IPS DF 4.7 (cell line): ENCODE measurements around the gene RNLS.

Experiments used
- DNase-seq: peaks from one replicate; pipeline ENCODE4 v3.0.0-alpha.2; 2013; ENCODE audit warnings: low spot score; ENCODE audit errors: extremely low read depth

Gene RNLS

GRCh38 chr10:88477343-88478085 lies 105.6 kb downstream of the RNLS start:
- no peak for DNase-seq

GRCh38 chr10:88474884-88475844 lies 108.0 kb downstream of the RNLS start:
- no peak for DNase-seq

GRCh38 chr10:88473989-88474883 lies 108.9 kb downstream of the RNLS start:
- no peak for DNase-seq

- DNase-seq = no peak
Observed at GRCh38 chr10:88472540-88472939, 110.6 kb downstream of the RNLS start.

DNA sequence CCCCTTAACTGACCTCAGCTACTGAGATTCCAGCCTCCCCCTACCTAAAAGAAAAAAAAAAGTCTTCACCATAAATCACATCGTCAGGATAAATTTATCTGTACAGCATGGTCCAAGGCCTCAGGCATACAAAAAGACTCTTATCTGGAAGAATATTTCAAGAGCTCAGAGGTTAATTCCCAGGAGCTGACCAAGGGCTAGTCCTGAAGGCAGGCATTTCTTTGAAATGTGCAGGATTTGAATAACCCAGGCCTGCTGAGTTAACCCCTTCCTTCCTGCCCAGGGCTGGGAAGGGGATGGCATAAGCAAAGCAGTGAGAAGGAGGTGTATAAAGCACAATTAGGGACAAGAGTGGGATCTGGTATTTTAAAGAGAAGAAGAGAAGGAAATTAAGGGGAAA lies 111.2 kb downstream of the RNLS start:
- DNase-seq = no peak

DNA sequence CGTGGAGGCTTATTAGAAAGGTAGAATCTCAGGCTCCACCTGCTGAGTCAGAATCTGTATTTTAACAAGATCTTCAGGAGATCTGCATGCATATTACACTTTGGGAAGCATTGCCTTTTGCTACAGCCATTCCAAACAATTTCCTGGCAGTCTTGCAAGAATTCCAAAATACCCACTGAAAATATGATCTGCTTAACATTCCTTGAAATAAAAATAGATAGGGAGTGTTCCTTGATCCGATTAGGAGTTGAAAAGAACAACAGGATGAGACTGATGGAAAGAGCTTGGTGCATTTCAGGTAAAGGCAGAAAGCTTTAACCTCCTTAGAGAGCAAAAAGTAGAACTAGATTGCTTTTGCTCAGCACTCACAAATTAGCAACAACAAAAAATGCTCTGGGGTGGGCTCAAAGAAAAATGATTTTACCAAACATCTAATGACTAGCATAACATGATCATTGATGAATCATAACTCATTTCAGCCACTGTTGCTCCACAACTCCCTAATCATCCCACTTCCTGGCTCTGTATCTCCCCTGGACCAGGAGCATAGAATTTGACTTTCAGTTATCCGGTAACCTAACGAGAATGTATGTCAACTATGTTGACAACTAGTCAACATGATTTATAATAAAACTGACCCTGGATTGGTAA lies 115.2 kb downstream of the RNLS start:
- DNase-seq = no peak

DNA sequence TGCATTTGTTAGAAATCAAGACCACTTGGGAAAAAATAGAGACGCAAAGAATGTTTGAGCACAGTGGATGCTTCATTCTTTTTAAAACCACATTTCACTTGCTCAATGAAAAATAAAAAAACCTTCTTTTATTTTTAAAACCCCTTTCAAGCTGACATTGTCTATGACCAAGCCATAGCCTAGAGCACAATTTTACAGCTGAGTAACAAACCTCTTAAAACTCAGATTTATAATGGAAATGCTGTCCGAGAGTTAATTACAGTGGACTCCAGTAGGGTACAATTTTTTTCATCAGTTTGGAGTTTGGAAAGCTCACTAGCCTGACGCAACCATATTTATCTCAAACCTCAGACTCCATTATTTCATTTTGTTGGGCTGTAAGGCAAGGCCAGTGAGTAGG lies 116.3 kb downstream of the RNLS start:
- DNase-seq = no peak

GRCh38 chr10:88465765-88466164 lies 117.4 kb downstream of the RNLS start:
- no peak for DNase-seq

GRCh38 chr10:88463811-88464210 lies 119.3 kb downstream of the RNLS start:
- no peak for DNase-seq

DNA sequence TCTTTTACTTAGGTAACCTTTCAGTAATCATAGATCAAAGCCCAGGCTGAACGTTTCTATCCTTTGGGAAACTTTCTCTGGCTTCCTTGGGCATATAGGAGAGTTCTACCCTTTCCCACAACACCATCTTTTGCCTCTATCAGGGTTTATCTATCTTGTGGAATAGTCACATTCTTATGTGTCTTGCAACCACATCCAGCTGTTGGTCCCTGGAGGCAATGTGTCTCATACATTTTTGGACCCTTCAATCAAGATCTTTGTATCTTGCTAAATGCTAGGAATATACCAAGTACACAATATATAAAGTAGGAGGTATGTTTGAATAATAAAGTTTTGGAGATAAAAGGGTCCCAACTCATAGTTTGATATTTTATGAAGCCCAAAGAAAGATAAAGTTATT lies 121.7 kb downstream of the RNLS start:
- DNase-seq = no peak

GRCh38 chr10:88459530-88459929 lies 123.6 kb downstream of the RNLS start:
- no peak for DNase-seq

DNA sequence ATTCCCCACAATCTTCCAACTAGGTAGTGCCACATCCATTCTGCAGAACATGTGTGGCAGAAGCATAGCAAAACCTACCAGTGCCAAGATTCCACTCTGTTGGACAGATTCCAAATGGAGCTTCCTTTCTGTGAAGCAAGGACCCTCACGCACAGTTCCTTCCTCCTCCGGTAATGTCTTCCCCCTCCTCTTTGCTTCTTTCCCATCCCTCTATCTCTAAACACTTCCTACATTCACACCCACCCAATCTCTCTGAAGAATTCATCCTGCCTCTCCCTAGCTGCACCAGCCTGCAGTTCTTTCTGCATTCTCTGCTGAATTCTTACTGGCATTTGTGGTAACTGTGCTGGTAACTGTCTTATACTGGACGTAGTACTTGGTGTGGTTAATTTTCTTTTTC lies 124.9 kb downstream of the RNLS start:
- no peak for DNase-seq

DNA sequence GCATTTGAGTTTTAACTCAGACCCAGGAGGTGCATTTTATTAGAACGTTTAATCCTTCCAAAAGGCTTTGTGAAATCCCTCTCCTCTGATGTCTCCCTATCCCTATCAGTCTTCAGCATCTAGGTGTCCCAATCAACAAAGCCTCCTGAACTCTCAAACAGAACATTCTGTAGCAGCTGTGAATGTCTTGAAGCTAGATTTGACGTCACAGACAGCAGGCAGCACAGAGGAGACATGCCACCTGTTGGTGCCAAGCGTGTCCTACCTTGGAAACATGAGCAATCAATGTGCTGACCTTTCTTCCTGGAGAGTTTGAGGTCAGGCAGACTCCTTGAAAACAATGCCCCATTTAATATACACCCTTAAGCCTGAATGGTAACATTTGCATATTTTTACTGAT lies 125.5 kb downstream of the RNLS start:
- no peak for DNase-seq

GRCh38 chr10:88456730-88457129 lies 126.4 kb downstream of the RNLS start:
- no peak for DNase-seq

GRCh38 chr10:88455831-88456230 lies 127.3 kb downstream of the RNLS start:
- DNase-seq = no peak

DNA sequence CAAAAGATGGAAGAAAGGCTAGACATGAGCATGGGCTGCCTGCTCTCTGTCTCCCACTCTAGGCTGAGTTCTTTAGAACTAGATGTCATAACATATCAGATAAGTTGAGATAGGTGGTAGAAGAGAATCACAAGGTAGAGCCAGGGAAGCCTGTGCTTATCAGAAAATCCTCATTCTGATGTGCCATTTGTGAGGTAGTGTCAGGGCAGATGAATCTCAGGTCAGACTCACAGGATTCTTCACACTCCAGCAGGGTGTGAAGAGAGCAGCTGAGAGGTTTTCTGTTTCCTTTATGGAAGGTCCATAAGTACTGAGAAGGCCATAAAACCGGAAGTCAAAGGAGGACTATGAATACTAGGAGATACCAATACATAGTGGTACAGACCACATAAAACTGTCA lies 132.9 kb downstream of the RNLS start:
- DNase-seq = no peak

DNA sequence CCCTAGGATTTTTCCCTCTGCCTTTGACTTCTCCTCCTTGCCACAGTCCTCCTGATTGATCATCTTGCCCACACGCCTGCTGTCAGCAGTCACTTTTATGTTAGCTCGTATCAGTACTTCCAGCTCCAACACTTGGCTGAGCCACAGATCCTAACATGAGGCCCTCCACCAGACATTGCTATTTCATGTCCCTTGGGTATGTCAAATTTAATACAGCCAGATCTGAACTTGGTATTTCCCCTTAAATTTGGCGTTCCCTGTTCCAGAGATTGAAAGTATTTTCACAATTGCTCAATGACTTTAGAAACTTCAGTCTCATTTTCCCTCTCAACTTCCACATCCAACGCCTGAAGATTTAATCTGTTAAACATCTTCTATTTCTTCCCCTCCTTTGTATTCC lies 140.4 kb downstream of the RNLS start:
- no peak for DNase-seq

GRCh38 chr10:88440541-88440940 lies 142.6 kb downstream of the RNLS start:
- DNase-seq = no peak

GRCh38 chr10:88439932-88440331 lies 143.2 kb downstream of the RNLS start:
- DNase-seq = no peak

- no peak for DNase-seq
Observed at GRCh38 chr10:88437411-88437810, 145.7 kb downstream of the RNLS start.

DNA sequence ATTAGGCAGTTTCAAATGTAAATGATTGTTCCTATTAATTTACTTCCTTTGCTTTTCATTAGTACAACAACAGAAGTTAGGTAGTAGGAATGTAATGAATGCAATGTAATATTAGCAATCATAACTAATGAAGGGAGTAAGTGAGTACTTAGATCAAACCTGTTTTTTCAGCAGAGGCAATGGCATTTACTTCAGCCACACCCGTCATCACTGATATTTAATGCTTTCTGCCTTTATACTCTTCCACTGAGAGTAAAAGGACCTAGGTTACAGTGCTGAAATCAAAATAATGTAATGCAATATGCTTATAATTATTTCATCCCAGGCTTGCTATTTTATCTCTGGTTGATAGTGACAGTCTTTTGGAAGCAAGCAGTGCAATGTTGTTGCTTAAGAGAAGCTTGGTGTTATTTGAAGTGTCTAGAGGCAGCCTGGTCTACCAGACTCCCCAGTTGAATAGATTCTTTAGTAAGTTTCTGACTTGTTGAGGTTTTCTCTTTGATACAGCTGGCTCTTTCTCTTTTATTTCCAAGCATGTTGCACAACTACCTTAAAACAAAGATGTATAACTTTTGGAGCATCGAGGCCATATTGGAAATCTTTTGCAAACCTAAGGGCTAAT lies 149.4 kb downstream of the RNLS start:
- no peak for DNase-seq
